ENCODE data around the gene MRPL10. TPM values are rescaled to one million over a fixed set of nuclear protein-coding genes. Genes with fewer than 3 reads are reported as not detected.

The MRPL10 gene
- total and polyA plus RNA-seq, 2 donors (not counting 3 experiments of a cell fraction or from before 2014, with no cell fraction given), result 43.4 to 84.0 TPM

- no peaks in the 10 kb centered on the region for H4K20me1 ChIP-seq (replicated peaks; ENCODE audit: control insufficient read depth, extremely low read depth, insufficient read depth, low read length)
- peak within 1 kb of the TSS in 1 of 3 experiments; percentile 6 for H3K4me3 ChIP-seq (replicated peaks in 1 of 3; ENCODE audit: insufficient read depth in 1 of 3, low read depth in 1 of 3, low read length in 3 of 3)
- H3K9me3 ChIP-seq (replicated peaks; ENCODE audit: control insufficient read depth, insufficient read depth, low read length), result no peaks in the 10 kb centered on the region
- no peak for TF ChIP-seq POLR2A (IDR thresholded peaks at IDR 0.05; ENCODE audit: low read depth, low read length)
- TF ChIP-seq POLR2AphosphoS5 (IDR thresholded peaks at IDR 0.05; ENCODE audit: insufficient read depth, low read depth, low read length), result peak; percentile 36
- no peak for TF ChIP-seq GATA2 (IDR thresholded peaks at IDR 0.05; ENCODE audit: insufficient read depth, insufficient read length, low read depth, low read length)
- TF ChIP-seq FOS (IDR thresholded peaks at IDR 0.05; ENCODE audit: borderline replicate concordance, insufficient read depth, low read length), result no peak
- peak in 1 of 2 donors; percentile 31 for TF ChIP-seq CTCF (IDR thresholded peaks at IDR 0.05; ENCODE audit: extremely low read depth in 1 of 2, insufficient read depth in 1 of 2, low read depth in 1 of 2, low read length in 2 of 2)
- TF ChIP-seq, protein P1, sequence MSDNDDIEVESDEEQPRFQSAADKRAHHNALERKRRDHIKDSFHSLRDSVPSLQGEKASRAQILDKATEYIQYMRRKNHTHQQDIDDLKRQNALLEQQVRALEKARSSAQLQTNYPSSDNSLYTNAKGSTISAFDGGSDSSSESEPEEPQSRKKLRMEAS (IDR thresholded peaks at IDR 0.05; ENCODE audit: insufficient read depth, insufficient read length), result no peak
- TF ChIP-seq MYC (IDR thresholded peaks at IDR 0.05; ENCODE audit: low read depth, low read length), result no peak
- TF ChIP-seq EZH2 (IDR thresholded peaks at IDR 0.05; ENCODE audit: borderline replicate concordance, low read depth, low read length, severe bottlenecking), result no peak
- TF ChIP-seq JUN (IDR thresholded peaks at IDR 0.05; ENCODE audit: borderline replicate concordance, insufficient read depth, insufficient read length, low read depth), result no peak
- H3K79me2 ChIP-seq (ENCODE audit: control insufficient read depth, insufficient read depth, low read length), result no peaks in the 10 kb centered on the region
- peaks cover 3 to 11% of the 10 kb centered on the region in 2 experiments for H3K27me3 ChIP-seq (ENCODE audit: control insufficient read depth in 2 of 2, insufficient read depth in 2 of 2, low read length in 2 of 2)
- H3K4me2 ChIP-seq (ENCODE audit: insufficient read depth, low read length), result peak within 1 kb of the TSS; percentile 42
- H3K4me1 ChIP-seq (ENCODE audit: control insufficient read depth, extremely low read depth, insufficient read depth, low read length), result peaks cover 16% of the 10 kb centered on the region
- no peaks in the 10 kb centered on the region for H3K9me1 ChIP-seq (replicated peaks; ENCODE audit: control insufficient read depth, extremely low read depth, insufficient read depth, low read length)
- no peak within 1 kb of the TSS for H3K27ac ChIP-seq (ENCODE audit: insufficient read depth, low read depth, low read length)
- DNase-seq (ENCODE audit: low read depth, low spot score) (peak; percentile 58), FAIRE-seq (peak; percentile 77)
- H3K36me3 ChIP-seq (ENCODE audit: control insufficient read depth in 2 of 2, extremely low read depth in 1 of 2, insufficient read depth in 2 of 2, low read length in 2 of 2), result no peaks in the 10 kb centered on the region
- ChIA-PET CTCF (interaction anchor here (0.7 to 10.2 kb wide), 11 partner anchors 8 to 168 kb away, joined by 3 to 367 read pairs (median 3); partner anchors contain the start of genes OSBPL7 and SCRN2), POLR2A (no interaction called here)
- dilution Hi-C loops (cut with MboI; ENCODE audit: extremely low pct_ligation_motif_present, low sequenced_read_pairs), result no loop called here
- H3K9ac ChIP-seq (replicated peaks; ENCODE audit: extremely low read depth, insufficient read depth, low read length), result no peak within 1 kb of the TSS
- peak within 1 kb of the TSS; percentile 35 for H2AFZ ChIP-seq (ENCODE audit: low read depth, low read length)
- BruUV-seq (replicated peaks), result no TSS peak
- intact Hi-C loops (cut with micrococcal nuclease), result no loop called here
Observed at GRCh38 chr17:47850692-47851573, 19.6 kb upstream of the MRPL10 start, which contains the start of gene SP6. Gene SP6, minus strand, starts transcription at chr17:47851163. Its CDS starts 2,734 bp downstream, at chr17:47848429.
